ENCODE data around the gene S100A9.

GRCh38 chr1:153336650-153337049 lies 21.0 kb upstream of the S100A9 start:
- no peak for TF ChIP-seq ZNF274 (IDR thresholded peaks at IDR 0.05; ENCODE audit: low read depth, low read length)
- TF ChIP-seq EZH2 (IDR thresholded peaks at IDR 0.05), result no peak
- TF ChIP-seq RAD21 (IDR thresholded peaks at IDR 0.05; ENCODE audit: low read depth), result no peak
- TF ChIP-seq CTCF (IDR thresholded peaks at IDR 0.05 in 2 of 3, conservative IDR thresholded peaks at IDR 0.05 in 1 of 3; ENCODE audit: borderline replicate concordance in 1 of 3, insufficient read depth in 1 of 3, low read depth in 2 of 3, low read length in 2 of 3), result no peak
- TF ChIP-seq POLR2AphosphoS5 (IDR thresholded peaks at IDR 0.05; ENCODE audit: low read depth, low read length), result no peak
- TF ChIP-seq, protein P1, sequence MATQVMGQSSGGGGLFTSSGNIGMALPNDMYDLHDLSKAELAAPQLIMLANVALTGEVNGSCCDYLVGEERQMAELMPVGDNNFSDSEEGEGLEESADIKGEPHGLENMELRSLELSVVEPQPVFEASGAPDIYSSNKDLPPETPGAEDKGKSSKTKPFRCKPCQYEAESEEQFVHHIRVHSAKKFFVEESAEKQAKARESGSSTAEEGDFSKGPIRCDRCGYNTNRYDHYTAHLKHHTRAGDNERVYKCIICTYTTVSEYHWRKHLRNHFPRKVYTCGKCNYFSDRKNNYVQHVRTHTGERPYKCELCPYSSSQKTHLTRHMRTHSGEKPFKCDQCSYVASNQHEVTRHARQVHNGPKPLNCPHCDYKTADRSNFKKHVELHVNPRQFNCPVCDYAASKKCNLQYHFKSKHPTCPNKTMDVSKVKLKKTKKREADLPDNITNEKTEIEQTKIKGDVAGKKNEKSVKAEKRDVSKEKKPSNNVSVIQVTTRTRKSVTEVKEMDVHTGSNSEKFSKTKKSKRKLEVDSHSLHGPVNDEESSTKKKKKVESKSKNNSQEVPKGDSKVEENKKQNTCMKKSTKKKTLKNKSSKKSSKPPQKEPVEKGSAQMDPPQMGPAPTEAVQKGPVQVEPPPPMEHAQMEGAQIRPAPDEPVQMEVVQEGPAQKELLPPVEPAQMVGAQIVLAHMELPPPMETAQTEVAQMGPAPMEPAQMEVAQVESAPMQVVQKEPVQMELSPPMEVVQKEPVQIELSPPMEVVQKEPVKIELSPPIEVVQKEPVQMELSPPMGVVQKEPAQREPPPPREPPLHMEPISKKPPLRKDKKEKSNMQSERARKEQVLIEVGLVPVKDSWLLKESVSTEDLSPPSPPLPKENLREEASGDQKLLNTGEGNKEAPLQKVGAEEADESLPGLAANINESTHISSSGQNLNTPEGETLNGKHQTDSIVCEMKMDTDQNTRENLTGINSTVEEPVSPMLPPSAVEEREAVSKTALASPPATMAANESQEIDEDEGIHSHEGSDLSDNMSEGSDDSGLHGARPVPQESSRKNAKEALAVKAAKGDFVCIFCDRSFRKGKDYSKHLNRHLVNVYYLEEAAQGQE (IDR thresholded peaks at IDR 0.05; ENCODE audit: low read depth), result no peak
- TF ChIP-seq POLR2A (IDR thresholded peaks at IDR 0.05; ENCODE audit: borderline replicate concordance, extremely low read depth, insufficient read depth, insufficient read length), result no peak
- no peak for TF ChIP-seq ELF1 (IDR thresholded peaks at IDR 0.05; ENCODE audit: borderline replicate concordance, low read depth)
- no peak for TF ChIP-seq JUND (IDR thresholded peaks at IDR 0.05)
- TF ChIP-seq, protein P2, sequence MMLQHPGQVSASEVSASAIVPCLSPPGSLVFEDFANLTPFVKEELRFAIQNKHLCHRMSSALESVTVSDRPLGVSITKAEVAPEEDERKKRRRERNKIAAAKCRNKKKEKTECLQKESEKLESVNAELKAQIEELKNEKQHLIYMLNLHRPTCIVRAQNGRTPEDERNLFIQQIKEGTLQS (IDR thresholded peaks at IDR 0.05), result no peak
